Measurements from ENCODE around the gene TOP2A. TPM values are rescaled to one million over a fixed set of nuclear protein-coding genes. Genes with fewer than 3 reads are reported as not detected.

The TOP2A gene
- total and polyA plus RNA-seq, 9 of the 15 experiments (the other 6 are each of a cell fraction or from before 2014, with no cell fraction given), result 133 to 347 (median 259) TPM

GRCh38 chr17:40443196-40443987 is 25.7 kb upstream of the TOP2A start, which contains the start of gene IGFBP4:
Gene IGFBP4 (plus strand): TSS chr17:40443450. CDS start chr17:40443736, 286 bp downstream.
- WGBS (ENCODE audit: insufficient coverage, low coverage, missing lambda C conversion rate), result 1% methylated on average over 34 of the region's 98 CpGs
- DNase-seq (ENCODE audit: extremely low read depth in 1 of 4, low spot score in 3 of 4) (peak; percentile 85 to 91 (median 88)), FAIRE-seq (peak; percentile 67), ATAC-seq (peak; percentile 86)
- Histone ChIP-seq H3K9ac (ENCODE audit: insufficient read depth in 1 of 2, low read depth in 2 of 2, low read length in 2 of 2) (peak within 1 kb of the TSS; percentile 77 to 93), H3K27me3 (ENCODE audit: control insufficient read depth in 2 of 2, insufficient read depth in 2 of 2, low read length in 2 of 2) (no peaks in the 10 kb centered on the region), H3K9me1 (ENCODE audit: control insufficient read depth, insufficient read depth, low read length) (no peaks in the 10 kb centered on the region), H3K36me3 (ENCODE audit: control insufficient read depth, insufficient read depth, low read length) (no peaks in the 10 kb centered on the region; the same call in 2 of the 3 replicates), H3K4me3 (peak within 1 kb of the TSS; percentile 44), H4K20me1 (replicated peaks; ENCODE audit: control insufficient read depth, insufficient read depth, low read length) (no peaks in the 10 kb centered on the region), H3K27ac (ENCODE audit: extremely low read depth, low read depth, low read length) (peak within 1 kb of the TSS; percentile 80), H3K79me2 (ENCODE audit: control insufficient read depth, insufficient read depth, low read length) (peaks cover 29% of the 10 kb centered on the region), H3K9me3 (replicated peaks; ENCODE audit: control insufficient read depth, insufficient read depth, low read depth, low read length) (no peaks in the 10 kb centered on the region), H3K4me1 (replicated peaks in 1 of 2; ENCODE audit: control insufficient read depth in 2 of 2, insufficient read depth in 2 of 2, low read length in 2 of 2) (peaks cover 30 to 32% of the 10 kb centered on the region in 2 experiments), H2AFZ (ENCODE audit: low read depth, low read length) (peak within 1 kb of the TSS; percentile 89), H3K4me2 (ENCODE audit: insufficient read depth, low read length) (peak within 1 kb of the TSS; percentile 84)
- no TSS peak for BruUV-seq (replicated peaks)
- intact Hi-C loops (cut with micrococcal nuclease), result loop anchor here (1.0 to 5.0 kb wide), 3 partner anchors 25 to 86 kb away; no protein-coding TSS in a partner anchor
- ChIA-PET POLR2A (interaction anchor here (0.5 to 3.2 kb wide), 14 partner anchors 11 to 1179 kb away, joined by 3 to 22 read pairs (median 4); partner anchors contain the start of gene TOP2A), CTCF (ENCODE audit: low intra/inter-chr PET ratio) (interaction anchor here (0.6 to 2.1 kb wide), 6 partner anchors 29 to 118 kb away, joined by 3 to 7 read pairs (median 4); no protein-coding TSS in a partner anchor)
- in situ Hi-C loops (cut with MboI), result no loop called here
- TF ChIP-seq DIDO1 (tag; IDR thresholded peaks at IDR 0.05; ENCODE audit: low read depth) (no peak), ZNF583 (CRISPR knock-in tag; IDR thresholded peaks at IDR 0.05) (peak; percentile 62; the same call in 1 of the 2 replicates), PPARD (CRISPR knock-in tag; IDR thresholded peaks at IDR 0.05) (no peak), ZNF41 (CRISPR knock-in tag; conservative IDR thresholded peaks at IDR 0.05) (no peak), ZNF24 (IDR thresholded peaks at IDR 0.05) (peak; percentile 35; the same call in 1 of the 2 replicates), KDM5B (IDR thresholded peaks at IDR 0.05; ENCODE audit: insufficient replicate concordance, low read depth, low read length) (peak; percentile 60), SAP30 (IDR thresholded peaks at IDR 0.05; ENCODE audit: borderline replicate concordance, insufficient read depth, low read depth, low read length, poor library complexity, severe bottlenecking) (peak; percentile 6), CHD1 (IDR thresholded peaks at IDR 0.05; ENCODE audit: low read length) (peak; percentile 7)
- TF ChIP-seq, protein P1, sequence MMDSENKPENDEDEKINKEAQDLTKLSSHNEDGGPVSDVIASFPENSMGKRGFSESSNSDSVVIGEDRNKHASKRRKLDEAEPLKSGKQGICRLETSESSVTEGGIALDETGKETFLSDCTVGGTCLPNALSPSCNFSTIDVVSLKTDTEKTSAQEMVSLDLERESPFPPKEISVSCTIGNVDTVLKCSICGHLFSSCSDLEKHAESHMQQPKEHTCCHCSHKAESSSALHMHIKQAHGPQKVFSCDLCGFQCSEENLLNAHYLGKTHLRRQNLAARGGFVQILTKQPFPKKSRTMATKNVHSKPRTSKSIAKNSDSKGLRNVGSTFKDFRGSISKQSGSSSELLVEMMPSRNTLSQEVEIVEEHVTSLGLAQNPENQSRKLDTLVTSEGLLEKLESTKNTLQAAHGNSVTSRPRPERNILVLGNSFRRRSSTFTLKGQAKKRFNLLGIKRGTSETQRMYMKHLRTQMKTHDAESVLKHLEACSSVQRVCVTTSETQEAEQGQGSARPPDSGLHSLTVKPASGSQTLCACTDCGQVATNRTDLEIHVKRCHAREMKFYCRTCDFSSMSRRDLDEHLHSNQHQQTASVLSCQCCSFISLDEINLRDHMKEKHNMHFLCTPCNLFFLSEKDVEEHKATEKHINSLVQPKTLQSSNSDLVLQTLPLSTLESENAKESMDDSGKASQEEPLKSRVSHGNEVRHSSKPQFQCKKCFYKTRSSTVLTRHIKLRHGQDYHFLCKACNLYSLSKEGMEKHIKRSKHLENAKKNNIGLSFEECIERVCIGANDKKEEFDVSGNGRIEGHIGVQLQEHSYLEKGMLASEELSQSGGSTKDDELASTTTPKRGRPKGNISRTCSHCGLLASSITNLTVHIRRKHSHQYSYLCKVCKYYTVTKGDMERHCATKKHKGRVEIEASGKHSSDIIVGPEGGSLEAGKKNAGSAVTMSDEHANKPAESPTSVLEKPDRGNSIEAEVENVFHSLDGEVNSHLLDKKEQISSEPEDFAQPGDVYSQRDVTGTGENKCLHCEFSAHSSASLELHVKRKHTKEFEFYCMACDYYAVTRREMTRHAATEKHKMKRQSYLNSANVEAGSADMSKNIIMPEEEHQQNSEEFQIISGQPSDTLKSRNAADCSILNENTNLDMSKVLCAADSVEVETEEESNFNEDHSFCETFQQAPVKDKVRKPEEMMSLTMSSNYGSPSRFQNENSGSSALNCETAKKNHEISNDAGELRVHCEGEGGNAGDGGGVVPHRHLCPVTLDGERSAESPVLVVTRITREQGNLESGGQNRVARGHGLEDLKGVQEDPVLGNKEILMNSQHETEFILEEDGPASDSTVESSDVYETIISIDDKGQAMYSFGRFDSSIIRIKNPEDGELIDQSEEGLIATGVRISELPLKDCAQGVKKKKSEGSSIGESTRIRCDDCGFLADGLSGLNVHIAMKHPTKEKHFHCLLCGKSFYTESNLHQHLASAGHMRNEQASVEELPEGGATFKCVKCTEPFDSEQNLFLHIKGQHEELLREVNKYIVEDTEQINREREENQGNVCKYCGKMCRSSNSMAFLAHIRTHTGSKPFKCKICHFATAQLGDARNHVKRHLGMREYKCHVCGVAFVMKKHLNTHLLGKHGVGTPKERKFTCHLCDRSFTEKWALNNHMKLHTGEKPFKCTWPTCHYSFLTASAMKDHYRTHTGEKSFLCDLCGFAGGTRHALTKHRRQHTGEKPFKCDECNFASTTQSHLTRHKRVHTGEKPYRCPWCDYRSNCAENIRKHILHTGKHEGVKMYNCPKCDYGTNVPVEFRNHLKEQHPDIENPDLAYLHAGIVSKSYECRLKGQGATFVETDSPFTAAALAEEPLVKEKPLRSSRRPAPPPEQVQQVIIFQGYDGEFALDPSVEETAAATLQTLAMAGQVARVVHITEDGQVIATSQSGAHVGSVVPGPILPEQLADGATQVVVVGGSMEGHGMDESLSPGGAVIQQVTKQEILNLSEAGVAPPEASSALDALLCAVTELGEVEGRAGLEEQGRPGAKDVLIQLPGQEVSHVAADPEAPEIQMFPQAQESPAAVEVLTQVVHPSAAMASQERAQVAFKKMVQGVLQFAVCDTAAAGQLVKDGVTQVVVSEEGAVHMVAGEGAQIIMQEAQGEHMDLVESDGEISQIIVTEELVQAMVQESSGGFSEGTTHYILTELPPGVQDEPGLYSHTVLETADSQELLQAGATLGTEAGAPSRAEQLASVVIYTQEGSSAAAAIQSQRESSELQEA (IDR thresholded peaks at IDR 0.05; ENCODE audit: low read depth), result no peak
